Rectal smooth muscle tissue (tissue), 1 donor: ENCODE measurements around the gene GAL3ST1.
"Not testable (repeated sequence)": the region's sequence is repeated elsewhere in the genome, so short reads cannot be mapped to it uniquely, and the experiment has no call there.

ENCODE experiments used
- H3K27ac ChIP-seq: one replicate; pipeline ENCODE4 v1.7.0; 2013; ENCODE audit warnings: low read depth, low read length, inconsistent platforms
- H3K27me3 ChIP-seq: one replicate; pipeline ENCODE4 v1.7.0; 2013; ENCODE audit warnings: low read length; ENCODE audit not compliant: control insufficient read depth, insufficient read depth
- H3K36me3 ChIP-seq: one replicate; pipeline ENCODE4 v1.7.0; 2013; ENCODE audit warnings: low read length; ENCODE audit not compliant: control insufficient read depth, insufficient read depth
- H3K4me1 ChIP-seq: one replicate; pipeline ENCODE4 v1.7.0; 2013; ENCODE audit warnings: low read length; ENCODE audit not compliant: control insufficient read depth, insufficient read depth
- H3K4me3 ChIP-seq: one replicate; pipeline ENCODE4 v1.7.0; 2013; ENCODE audit warnings: low read length
- H3K9ac ChIP-seq: one replicate; pipeline ENCODE4 v1.7.0; 2013; ENCODE audit warnings: low read length

Gene GAL3ST1

GRCh38 chr22:30606455-30607299 lies 32.2 kb upstream of the GAL3ST1 start, which contains the start of gene TCN2:
Gene TCN2, plus strand, starts transcription at chr22:30607174. Its CDS starts 158 bp downstream, at chr22:30607332.
- Histone ChIP-seq H3K27ac (peak within 1 kb of the TSS; percentile 82), H3K36me3 (no peaks in the 10 kb centered on the region), H3K9ac (peak within 1 kb of the TSS; percentile 70), H3K4me1 (peaks cover 21% of the 10 kb centered on the region), H3K27me3 (no peaks in the 10 kb centered on the region), H3K4me3 (peak within 1 kb of the TSS; percentile 97)

GRCh38 chr22:30605449-30606110 lies 31.1 kb upstream of the GAL3ST1 start:
- H3K4me3 ChIP-seq: no peak overlapping the region
- peaks cover 21% of the 10 kb centered on the region for H3K4me1 ChIP-seq
- no peak overlapping the region for H3K9ac ChIP-seq

GRCh38 chr22:30604723-30605122 lies 30.3 kb upstream of the GAL3ST1 start:
- Histone ChIP-seq H3K27ac (no peak overlapping the region), H3K4me1 (peaks cover 18% of the 10 kb centered on the region)

More at GRCh38 chr22:30605449-30606110, 31.1 kb upstream of the GAL3ST1 start:
- H3K27ac ChIP-seq: no peak overlapping the region
- H3K36me3 ChIP-seq: no peaks in the 10 kb centered on the region
- no peaks in the 10 kb centered on the region for H3K27me3 ChIP-seq

GRCh38 chr22:30603801-30604200 lies 29.3 kb upstream of the GAL3ST1 start:
- Histone ChIP-seq H3K27me3 (no peaks in the 10 kb centered on the region), H3K9ac (no peak overlapping the region), H3K4me3 (no peak overlapping the region), H3K4me1 (peaks cover 14% of the 10 kb centered on the region), H3K27ac (no peak overlapping the region), H3K36me3 (no peaks in the 10 kb centered on the region)

More at GRCh38 chr22:30604723-30605122, 30.3 kb upstream of the GAL3ST1 start:
- H3K4me3 ChIP-seq: no peak overlapping the region
- H3K9ac ChIP-seq: no peak overlapping the region
- no peaks in the 10 kb centered on the region for H3K27me3 ChIP-seq
- H3K36me3 ChIP-seq: no peaks in the 10 kb centered on the region

- Histone ChIP-seq H3K36me3 (no peaks in the 10 kb centered on the region), H3K9ac (no peak overlapping the region), H3K27me3 (no peaks in the 10 kb centered on the region), H3K27ac (no peak overlapping the region), H3K4me1 (peaks cover 2% of the 10 kb centered on the region), H3K4me3 (no peak overlapping the region)
Observed at GRCh38 chr22:30602049-30602448, 27.6 kb upstream of the GAL3ST1 start.

- H3K27me3 ChIP-seq: no peaks in the 10 kb centered on the region
- H3K4me1 ChIP-seq: peaks cover 2% of the 10 kb centered on the region
- H3K4me3 ChIP-seq: no peak overlapping the region
Observed at GRCh38 chr22:30601464-30601863, 27.0 kb upstream of the GAL3ST1 start.

GRCh38 chr22:30600921-30601320 lies 26.5 kb upstream of the GAL3ST1 start:
- Histone ChIP-seq H3K4me3 (no peak overlapping the region), H3K9ac (no peak overlapping the region), H3K27me3 (no peaks in the 10 kb centered on the region), H3K4me1 (peaks cover 2% of the 10 kb centered on the region), H3K27ac (no peak overlapping the region), H3K36me3 (no peaks in the 10 kb centered on the region)

More at GRCh38 chr22:30601464-30601863, 27.0 kb upstream of the GAL3ST1 start:
- H3K27ac ChIP-seq: no peak overlapping the region
- H3K9ac ChIP-seq: no peak overlapping the region
- no peaks in the 10 kb centered on the region for H3K36me3 ChIP-seq

- H3K4me3 ChIP-seq: no peak overlapping the region
- H3K9ac ChIP-seq: no peak overlapping the region
- H3K27ac ChIP-seq: no peak overlapping the region
- no peaks in the 10 kb centered on the region for H3K36me3 ChIP-seq
- no peaks in the 10 kb centered on the region for H3K27me3 ChIP-seq
- H3K4me1 ChIP-seq: no peaks in the 10 kb centered on the region
Observed at GRCh38 chr22:30598986-30599385, 24.5 kb upstream of the GAL3ST1 start.

GRCh38 chr22:30596886-30597285 lies 22.4 kb upstream of the GAL3ST1 start:
- H3K27ac ChIP-seq: no peak overlapping the region
- H3K9ac ChIP-seq: no peak overlapping the region
- H3K36me3 ChIP-seq: no peaks in the 10 kb centered on the region
- no peak overlapping the region for H3K4me3 ChIP-seq
- no peaks in the 10 kb centered on the region for H3K4me1 ChIP-seq
- no peaks in the 10 kb centered on the region for H3K27me3 ChIP-seq

GRCh38 chr22:30596199-30596598 lies 21.7 kb upstream of the GAL3ST1 start:
- H3K9ac ChIP-seq: no peak overlapping the region
- no peak overlapping the region for H3K27ac ChIP-seq
- no peaks in the 10 kb centered on the region for H3K36me3 ChIP-seq
- no peak overlapping the region for H3K4me3 ChIP-seq
- H3K27me3 ChIP-seq: no peaks in the 10 kb centered on the region
- H3K4me1 ChIP-seq: peaks cover under 1% of the 10 kb centered on the region

- not testable (repeated sequence) for H3K27me3 ChIP-seq, H3K9ac ChIP-seq, H3K4me1 ChIP-seq
- peak overlapping the region; percentile 86 for H3K4me3 ChIP-seq
- H3K27ac ChIP-seq: peak overlapping the region; percentile 84
- peaks cover 18% of the 10 kb centered on the region for H3K36me3 ChIP-seq
Observed at GRCh38 chr22:30592360-30592713, 17.9 kb upstream of the GAL3ST1 start.

GRCh38 chr22:30591588-30592359 lies 17.3 kb upstream of the GAL3ST1 start, which contains the start of gene PES1:
Gene PES1, minus strand, starts transcription at chr22:30591910. Its CDS starts 77 bp downstream, at chr22:30591833.
- peaks cover 8% of the 10 kb centered on the region for H3K4me1 ChIP-seq
- peak within 1 kb of the TSS; percentile 74 for H3K9ac ChIP-seq
- H3K27me3 ChIP-seq: no peaks in the 10 kb centered on the region
- H3K4me3 ChIP-seq: peak within 1 kb of the TSS; percentile 86
- peak within 1 kb of the TSS; percentile 84 for H3K27ac ChIP-seq
- H3K36me3 ChIP-seq: peaks cover 24% of the 10 kb centered on the region
